Stimulated activated CD4-positive, alpha-beta T cell treated with anti-CD3 and anti-CD28 coated beads, Interleukin-4, amount 100 ng/mL, for 24 hours (primary cell): ENCODE results near the gene EPB41L3.
"Not testable (repeated sequence)": the region's sequence is repeated elsewhere in the genome, so short reads cannot be mapped to it uniquely, and the experiment has no call there.

ENCODE experiments used
- DNase-seq: peaks from one replicate; pipeline ENCODE4 v3.0.0-alpha.2; 2020

Gene EPB41L3

GRCh38 chr18:5490753-5491480 is 52.9 kb downstream of the EPB41L3 start:
- DNase-seq = no peak

- DNase-seq = no peak
Measured at GRCh38 chr18:5488844-5489243, 55.0 kb downstream of the EPB41L3 start.

- DNase-seq = not testable (repeated sequence)
Measured at GRCh38 chr18:5488044-5488443, 55.8 kb downstream of the EPB41L3 start.

- no peak for DNase-seq
Measured at GRCh38 chr18:5484526-5484925, 59.3 kb downstream of the EPB41L3 start.

- DNase-seq = no peak
Measured at GRCh38 chr18:5481621-5482020, 62.2 kb downstream of the EPB41L3 start.

- no peak for DNase-seq
Measured at GRCh38 chr18:5478261-5478660, 65.5 kb downstream of the EPB41L3 start.

- DNase-seq = no peak
Measured at GRCh38 chr18:5476961-5477800, 66.6 kb downstream of the EPB41L3 start.

GRCh38 chr18:5475267-5475666 is 68.5 kb downstream of the EPB41L3 start:
- DNase-seq = no peak

GRCh38 chr18:5469340-5469739 is 74.5 kb downstream of the EPB41L3 start:
- no peak for DNase-seq

- DNase-seq = no peak
Measured at GRCh38 chr18:5468394-5468793, 75.4 kb downstream of the EPB41L3 start.

- no peak for DNase-seq
Measured at GRCh38 chr18:5467671-5468070, 76.1 kb downstream of the EPB41L3 start.

GRCh38 chr18:5466256-5466655 is 77.5 kb downstream of the EPB41L3 start:
- DNase-seq = no peak

- DNase-seq = no peak
Measured at GRCh38 chr18:5464251-5464650, 79.5 kb downstream of the EPB41L3 start.

- no peak for DNase-seq
Measured at GRCh38 chr18:5463831-5464230, 80.0 kb downstream of the EPB41L3 start.

- no peak for DNase-seq
Measured at GRCh38 chr18:5463390-5463789, 80.4 kb downstream of the EPB41L3 start.

- no peak for DNase-seq
Measured at GRCh38 chr18:5462227-5462626, 81.6 kb downstream of the EPB41L3 start.

GRCh38 chr18:5461041-5461440 is 82.8 kb downstream of the EPB41L3 start:
- no peak for DNase-seq

GRCh38 chr18:5457462-5457957 is 86.3 kb downstream of the EPB41L3 start:
- DNase-seq = no peak

- DNase-seq = no peak
Measured at GRCh38 chr18:5456577-5457461, 87.0 kb downstream of the EPB41L3 start.

- DNase-seq = no peak
Measured at GRCh38 chr18:5455674-5456073, 88.1 kb downstream of the EPB41L3 start.

- DNase-seq = no peak
Measured at GRCh38 chr18:5452943-5453443, 90.8 kb downstream of the EPB41L3 start.

- DNase-seq = no peak
Measured at GRCh38 chr18:5451871-5452270, 91.9 kb downstream of the EPB41L3 start.

GRCh38 chr18:5451150-5451549 is 92.6 kb downstream of the EPB41L3 start:
- DNase-seq = no peak
